GM04503 (cell line): ENCODE data around the gene KCNIP3.
A peak's percentile ranks its signal among the peaks of the same experiment; 100 is the strongest.
"Not testable (repeated sequence)": the region's sequence is repeated elsewhere in the genome, so short reads cannot be mapped to it uniquely, and the experiment has no call there.

Experiments
- DNase-seq: peaks from one replicate; pipeline ENCODE4 v3.0.0-alpha.2; 2012; ENCODE audit warnings: low read depth

KCNIP3 gene

DNA sequence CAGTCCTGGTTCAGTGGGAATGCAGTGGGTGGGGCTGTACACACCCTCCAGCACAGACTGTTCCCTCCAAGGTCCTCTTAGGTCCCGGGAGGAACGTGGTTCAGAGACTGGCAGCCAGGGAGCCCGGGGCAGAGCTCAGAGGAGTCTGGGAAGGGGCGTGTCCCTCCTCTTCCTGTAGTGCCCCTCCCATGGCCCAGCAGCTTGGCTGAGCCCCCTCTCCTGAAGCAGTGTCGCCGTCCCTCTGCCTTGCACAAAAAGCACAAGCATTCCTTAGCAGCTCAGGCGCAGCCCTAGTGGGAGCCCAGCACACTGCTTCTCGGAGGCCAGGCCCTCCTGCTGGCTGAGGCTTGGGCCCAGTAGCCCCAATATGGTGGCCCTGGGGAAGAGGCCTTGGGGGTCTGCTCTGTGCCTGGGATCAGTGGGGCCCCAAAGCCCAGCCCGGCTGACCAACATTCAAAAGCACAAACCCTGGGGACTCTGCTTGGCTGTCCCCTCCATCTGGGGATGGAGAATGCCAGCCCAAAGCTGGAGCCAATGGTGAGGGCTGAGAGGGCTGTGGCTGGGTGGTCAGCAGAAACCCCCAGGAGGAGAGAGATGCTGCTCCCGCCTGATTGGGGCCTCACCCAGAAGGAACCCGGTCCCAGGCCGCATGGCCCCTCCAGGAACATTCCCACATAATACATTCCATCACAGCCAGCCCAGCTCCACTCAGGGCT is 87.9 kb downstream of the KCNIP3 start:
- DNase-seq = no peak

DNA sequence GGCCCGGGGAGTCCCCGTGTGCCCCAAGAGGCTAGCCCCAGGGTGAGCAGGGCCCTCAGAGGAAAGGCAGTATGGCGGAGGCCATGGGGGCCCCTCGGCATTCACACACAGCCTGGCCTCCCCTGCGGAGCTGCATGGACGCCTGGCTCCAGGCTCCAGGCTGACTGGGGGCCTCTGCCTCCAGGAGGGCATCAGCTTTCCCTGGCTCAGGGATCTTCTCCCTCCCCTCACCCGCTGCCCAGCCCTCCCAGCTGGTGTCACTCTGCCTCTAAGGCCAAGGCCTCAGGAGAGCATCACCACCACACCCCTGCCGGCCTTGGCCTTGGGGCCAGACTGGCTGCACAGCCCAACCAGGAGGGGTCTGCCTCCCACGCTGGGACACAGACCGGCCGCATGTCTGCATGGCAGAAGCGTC is 88.4 kb downstream of the KCNIP3 start:
- DNase-seq = no peak

DNA sequence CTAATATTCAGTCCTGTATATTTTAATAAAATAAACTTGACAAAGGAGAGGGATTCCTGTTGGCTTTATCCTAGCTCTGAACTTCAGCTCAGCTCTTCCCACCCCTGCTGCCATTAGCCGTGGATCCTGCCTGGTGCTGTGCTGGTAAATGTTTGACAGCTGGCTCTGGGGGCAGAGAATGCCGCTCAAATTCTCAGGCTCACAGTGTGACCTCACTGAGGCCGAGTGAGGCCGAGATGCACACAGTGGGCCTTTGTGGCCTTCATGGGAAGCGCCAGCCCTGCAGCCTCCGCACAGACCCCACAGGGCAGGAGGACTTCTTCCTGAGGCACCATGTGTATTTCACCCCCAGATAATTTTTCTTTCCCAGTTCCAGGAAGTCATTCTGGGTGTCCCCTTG is 88.9 kb downstream of the KCNIP3 start:
- DNase-seq = no peak

DNA sequence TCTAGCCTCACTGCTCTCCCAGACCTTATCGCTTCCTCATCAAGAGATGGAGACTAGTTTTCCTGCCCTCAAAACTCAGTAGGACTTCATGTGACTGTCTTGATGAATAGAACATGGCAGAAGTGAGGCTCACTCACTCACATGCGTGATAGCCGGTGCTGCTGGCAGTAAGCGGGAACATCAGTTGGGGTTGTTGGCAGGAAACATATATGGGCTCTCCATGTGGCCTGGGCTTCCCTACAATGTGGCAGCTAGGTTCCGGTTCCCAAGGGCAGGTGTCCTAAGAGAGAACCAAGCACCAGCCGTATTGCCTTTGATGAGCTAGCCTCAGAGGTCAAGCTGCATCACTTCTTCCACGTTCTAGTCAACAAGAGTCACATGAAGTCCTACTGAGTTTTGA is 90.2 kb downstream of the KCNIP3 start:
- DNase-seq = no peak

DNA sequence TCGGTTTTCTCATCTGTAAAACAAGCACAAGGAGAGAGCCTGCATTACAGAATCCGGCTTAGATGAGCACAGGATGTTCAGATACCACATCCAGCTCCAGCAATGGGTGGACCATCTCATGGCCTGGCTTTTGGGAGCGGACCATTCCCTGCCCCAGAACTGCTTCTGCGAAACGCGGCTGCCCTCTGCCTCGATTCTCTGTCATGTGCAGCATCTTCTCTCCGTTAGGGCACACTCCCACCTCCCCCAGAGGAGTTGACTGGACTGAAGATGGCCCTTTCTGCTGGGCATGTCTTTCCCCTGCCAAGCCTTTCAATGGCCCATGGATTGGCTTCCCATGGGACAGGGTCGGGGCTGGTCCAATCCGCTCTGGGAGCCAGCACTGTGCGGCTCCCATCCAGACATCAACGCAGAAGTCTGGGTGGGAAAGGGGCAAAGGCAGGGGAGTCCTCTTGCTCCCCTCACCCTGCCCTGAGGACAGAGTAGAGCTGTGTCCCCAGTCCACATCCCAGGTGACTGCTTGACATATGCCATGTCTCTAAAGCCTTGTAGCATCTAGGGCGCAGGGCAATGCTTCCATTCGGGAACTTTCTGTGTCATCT is 91.0 kb downstream of the KCNIP3 start:
- no peak for DNase-seq

DNA sequence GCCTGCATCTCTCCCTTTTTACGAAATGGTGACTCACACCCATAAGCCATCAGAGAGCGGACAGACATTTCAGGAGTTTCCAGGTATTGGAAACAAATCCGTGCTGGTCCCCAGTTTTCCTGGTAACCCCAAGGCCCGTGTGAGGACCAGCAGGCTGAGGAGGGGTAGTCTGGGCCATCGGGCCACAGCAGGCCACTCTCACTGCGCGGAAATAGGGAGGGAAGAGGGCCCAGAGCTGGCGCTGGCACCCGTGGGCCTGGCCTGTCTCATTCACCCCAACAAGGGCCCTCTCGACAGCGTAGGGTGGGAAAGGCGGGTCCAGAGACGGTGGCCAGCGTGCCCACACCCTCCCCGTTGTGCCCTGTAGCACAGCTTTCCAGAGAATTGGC is 91.7 kb downstream of the KCNIP3 start:
- DNase-seq = no peak

DNA sequence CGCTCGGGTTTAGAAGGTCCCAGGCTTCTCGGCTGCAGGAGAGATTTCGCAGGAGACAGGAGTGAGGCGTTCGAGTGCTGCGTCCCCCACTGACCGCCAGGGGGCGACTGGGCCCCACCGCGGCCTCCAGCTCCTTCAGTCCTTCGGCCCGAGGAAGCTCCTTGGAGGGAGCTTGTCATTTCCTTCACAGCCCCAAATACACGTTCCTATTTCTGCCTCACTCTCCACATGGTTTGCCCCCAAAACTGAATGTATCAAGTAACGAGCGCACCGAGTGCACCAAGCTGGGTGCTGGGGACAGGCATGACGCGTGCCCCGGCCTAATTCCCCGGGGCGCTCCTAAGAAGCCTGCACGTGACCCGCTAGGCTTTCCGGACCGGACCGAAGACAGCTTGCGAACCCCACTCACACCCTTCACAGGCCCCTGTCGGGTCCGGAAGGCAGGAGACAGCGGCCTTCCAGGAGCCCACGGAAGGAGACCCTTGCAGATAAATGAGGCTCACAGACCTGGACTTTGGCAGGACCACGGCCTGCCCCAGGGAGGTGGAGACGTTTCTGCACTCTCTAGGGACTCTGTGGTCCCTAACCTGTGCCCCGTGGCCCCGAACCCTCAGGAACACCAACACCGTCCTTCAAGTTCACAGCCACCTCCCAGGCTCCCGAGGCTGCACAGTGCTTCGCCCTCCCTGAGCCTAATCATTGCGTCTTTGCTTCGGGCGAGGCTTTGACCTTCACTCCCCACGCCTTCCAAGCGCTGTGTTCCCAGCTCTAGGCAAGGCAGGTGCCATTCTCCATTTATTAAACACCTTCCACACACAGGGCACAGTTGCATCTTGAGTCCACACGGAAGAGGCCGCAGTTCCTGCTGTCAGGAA is 92.3 kb downstream of the KCNIP3 start:
- DNase-seq = peak; percentile 6

DNA sequence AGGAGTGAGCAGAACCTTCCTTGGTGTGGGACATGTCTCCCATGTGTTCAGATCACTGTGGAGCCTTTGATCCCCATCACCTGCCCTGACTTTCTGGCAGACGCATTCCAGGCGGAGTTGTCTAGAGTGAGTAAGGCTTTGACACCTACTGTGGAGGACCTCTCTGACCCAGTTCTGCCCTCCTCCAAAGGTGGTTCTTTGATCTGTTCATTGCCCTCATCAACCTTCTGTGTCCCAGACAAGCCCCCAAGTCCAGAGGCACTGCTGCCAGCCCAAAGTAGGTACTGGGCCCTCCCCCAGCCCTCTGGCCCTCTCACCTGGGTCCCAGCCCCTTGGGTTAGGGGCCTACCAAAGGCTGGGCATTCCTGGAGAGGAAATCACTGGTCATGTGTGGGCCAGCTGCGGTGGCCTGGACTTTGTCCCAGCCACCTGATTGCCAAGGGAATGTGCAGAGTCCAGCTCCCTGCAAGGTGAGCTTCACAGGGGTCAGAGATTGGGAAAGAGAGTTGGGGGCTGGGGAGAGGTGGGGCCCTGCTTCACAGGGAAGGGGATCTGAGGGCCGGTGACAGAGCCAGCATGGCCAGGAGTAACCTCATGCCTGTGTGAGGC is 93.2 kb downstream of the KCNIP3 start:
- DNase-seq = no peak

DNA sequence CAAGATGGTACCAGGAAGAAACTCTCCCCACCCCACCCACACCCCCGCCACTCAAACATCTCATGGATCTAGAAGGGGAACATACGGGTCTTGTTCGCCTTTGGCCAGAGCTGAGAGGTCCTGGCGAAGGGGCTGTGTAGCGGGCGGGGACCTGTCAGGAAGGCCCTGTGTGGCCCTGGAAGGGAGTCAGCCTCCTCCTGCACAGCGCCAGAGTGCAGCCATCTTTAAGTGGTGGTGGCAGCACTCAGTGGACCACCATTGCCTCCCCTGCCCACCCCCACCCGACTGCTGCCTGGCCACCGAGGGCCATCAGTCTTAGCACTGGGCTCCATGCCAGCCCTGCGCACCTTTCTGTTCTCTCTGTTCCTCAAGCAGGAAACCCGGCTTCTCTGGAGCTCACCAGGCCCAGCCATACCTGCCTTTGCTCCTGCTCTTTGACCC is 93.8 kb downstream of the KCNIP3 start:
- DNase-seq = no peak

DNA sequence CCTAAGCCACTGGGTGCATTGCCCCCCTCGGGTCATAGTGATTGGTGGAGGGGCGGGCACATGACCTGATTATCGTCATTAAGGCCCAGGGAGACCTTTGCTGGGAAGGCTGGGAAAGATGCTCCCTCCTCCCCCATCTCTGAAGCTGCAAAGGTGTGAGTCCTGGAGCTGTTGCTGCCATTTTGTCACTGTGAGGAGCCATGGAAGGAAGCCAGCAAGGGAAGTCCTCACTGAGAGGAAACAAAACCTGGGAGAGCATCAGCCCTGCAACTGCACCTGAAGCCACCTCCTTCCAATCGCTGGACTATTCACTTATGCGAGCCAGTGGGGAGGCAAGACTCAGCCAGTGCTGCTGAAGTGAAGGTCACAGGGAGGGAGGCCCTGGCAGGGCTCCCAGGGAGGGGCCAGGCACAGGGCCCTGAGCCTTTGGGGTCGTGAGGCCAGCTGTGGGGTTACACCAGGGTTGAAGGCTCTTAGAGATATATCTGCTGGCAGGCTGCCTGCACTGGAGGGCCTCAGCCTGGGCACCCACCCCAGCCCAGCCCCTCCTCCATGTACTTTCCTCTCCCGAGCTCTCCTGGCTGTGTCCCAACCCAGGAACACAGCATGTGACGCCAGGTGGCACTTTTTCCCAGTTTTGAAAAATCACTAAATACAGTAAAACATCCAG is 94.6 kb downstream of the KCNIP3 start:
- no peak for DNase-seq

DNA sequence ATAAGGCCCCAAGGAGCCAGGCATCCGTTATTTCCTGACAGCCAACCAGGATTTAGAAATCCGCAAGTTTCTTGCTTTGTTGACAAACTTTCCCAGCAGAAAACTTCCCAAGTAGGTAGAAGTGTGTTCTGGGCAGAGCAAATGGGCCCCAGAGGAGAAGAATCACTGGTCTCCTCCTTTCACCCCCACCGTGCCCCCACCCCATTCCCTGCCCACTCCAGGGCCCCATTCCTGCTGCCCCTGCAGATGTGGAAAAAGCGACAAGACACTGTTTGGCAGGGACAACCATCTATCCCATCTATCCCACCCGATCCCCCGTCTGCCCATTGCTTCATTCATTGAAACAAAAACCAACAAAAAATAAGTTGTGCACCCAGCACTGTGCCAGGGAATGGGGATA is 95.2 kb downstream of the KCNIP3 start:
- DNase-seq = no peak

DNA sequence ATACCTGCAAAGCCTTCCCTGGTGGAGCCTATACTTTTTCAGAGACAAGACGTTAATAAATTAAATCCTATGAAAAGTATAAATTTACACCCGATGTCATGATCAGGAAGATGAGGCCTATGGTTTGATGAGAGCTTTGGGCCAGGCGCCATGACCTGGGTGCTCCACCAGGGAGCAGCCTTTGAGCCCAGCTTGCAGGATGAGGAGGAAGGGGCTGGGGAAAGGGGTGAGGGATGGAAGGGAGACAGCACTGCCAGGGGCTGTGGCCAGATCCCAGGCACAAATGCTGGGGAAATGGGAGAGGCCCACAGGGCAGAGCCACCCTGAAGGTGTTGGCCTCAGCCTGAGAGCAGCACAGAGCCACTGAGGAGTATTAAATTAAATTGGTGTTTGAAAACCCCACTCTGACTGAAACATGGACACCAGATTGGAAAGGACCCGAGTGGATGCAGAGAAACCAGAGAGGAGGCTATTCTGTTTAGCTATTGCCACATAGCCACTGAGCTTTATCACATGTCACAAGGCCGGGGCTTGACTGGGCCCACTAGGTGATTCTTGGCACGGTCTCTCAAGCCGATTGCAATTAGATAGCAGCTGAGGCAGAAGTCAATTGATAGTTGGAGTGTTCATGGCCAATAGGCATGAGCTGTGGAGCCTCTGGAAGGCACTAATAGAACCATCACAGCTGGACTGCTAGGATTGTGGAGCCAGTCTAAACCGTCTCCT is 95.7 kb downstream of the KCNIP3 start:
- no peak for DNase-seq

DNA sequence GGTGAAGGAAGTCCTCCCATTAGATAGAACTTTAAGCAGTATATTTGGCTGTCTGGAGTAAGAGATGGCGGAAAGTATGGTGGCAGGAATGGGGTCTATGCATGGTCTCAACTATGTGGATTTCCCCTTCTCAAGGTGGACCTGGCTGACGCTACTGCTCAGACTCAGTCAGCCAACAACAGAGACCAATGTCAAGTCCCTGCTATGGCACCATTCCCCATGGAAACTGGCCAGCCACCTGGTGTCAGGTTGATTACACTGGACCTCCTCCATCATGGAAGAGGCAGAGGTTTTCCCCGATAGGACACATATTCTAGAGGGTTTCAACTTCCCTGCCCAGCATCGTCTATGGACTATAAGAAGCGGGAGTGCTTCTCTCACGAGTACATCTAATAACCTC is 96.8 kb downstream of the KCNIP3 start:
- no peak for DNase-seq

DNA sequence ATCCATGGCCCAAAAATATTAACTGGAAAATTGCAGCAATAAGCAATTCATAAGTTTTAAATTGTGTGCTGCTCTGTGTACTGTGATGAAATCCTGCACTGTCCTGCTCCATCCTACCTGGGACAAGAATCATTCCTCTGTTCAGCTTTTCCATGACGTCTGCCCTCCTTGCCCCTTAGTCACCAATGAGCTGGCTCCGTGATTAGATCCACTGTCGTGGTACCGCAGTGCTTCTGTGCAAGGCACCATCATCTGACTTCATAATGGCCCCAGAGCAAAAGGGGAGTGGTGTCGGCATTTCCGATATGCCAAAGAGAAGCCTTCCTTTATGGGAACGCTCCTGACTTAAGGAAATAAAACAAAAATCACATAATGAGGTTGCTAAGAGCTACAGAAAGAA is 101.9 kb downstream of the KCNIP3 start:
- DNase-seq = no peak

DNA sequence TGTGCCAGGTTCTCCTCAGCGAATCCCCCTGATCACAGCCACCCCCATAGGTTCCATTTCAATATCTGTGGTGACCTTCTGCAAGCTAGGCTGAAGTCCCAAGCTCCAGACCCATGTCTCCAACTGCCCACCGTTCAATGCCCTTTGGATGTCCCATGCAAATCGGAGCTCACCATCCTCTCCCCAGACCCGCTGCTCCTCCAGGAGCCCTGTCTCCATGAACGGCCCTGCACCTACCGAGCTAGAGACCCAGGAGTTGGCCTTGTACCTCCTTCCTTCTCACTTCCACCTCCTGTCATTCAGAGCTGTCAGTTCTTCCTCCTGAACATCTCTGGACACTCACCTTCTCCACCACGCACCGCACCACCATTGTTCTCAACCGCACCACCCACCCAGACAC is 104.3 kb downstream of the KCNIP3 start:
- no peak for DNase-seq

DNA sequence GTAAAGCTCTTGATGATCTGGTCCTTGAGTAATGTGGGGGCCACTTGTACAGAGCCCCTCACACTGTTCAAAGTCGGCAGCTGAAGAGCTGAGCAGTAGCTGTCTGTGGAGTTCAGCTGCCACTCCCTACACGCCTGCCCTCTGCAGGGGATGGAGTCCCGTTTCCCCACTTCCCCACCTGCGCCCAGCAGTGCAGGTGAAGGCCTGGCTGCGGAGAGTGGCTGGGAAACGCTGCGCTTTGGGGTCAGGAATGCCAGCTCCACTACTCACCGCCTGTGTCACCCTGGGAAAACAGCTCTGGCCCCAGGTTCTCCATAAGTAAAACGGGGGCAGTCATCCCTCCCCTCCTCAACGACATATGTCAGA is 104.8 kb downstream of the KCNIP3 start:
- not testable (repeated sequence) for DNase-seq

DNA sequence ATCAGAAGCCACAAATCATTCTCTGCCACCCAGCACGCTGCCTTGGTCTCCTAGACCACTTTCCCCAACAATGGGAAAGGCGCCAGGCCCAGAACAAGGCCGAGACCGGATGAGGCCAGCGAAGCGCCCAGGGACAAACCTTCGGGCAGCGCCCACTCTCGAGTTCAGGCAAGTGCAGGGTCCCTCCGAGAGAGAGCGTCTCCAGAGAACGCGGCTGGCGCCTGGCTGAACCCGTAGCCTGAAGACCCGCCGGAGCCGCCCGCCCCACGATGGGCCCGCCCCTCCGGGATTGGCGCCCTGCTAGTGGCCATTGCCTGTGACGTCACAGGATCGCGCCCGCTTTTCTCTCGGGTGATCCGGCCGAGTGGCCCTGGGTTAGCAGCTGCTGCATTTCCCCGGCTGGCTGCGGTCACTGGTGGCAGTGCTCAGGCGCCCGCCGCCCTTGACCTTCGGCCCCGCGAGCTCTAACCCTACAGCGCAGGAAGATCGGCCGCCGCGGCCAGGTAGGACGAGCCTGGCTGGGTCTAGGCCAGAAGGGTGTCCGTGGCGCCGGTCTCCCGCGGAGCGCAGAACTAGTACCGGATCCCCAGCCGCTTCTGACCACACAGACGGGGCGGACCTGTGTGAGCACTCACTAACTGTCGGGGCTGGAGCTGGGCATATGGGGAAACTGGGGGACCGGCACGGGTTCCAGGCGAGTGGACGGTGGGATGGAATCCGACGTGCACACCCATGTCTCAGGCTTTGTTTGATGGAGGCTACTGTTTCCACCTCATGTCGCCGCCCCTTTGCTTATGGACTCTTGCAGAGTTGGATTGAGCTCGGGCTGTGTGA is 105.4 kb downstream of the KCNIP3 start, which contains the start of gene FAHD2A:
Gene FAHD2A, plus strand, starts transcription at position 339 of the 834 bp plus-strand sequence. CDS start 2,851 bp downstream, outside the sequence.
- DNase-seq = peak; percentile 42

DNA sequence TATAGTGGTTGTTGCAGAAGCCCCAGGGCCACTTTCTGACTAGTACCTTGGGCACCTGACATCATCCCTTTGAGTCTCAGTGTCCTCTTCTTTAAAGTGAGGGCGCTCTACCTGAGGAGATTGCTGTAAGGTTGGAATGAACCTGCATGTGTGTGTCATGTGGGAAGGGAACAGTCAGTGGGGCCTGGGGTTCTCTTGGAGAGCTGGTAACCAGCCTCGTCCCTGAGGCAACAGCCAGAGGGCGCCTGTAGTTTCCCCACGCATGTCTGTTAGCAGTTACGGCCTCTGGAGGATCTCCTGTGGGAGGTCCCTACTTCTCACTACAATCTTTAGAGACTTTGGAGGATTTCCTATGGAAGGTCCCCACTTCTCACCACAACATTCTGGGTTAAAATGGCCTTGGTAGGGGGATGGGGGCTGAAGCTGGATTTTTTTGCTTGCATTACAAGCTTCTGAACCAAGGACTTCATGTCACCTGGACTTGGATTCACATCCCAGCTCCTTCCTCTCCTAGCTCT is 106.1 kb downstream of the KCNIP3 start:
- DNase-seq = not testable (repeated sequence)

DNA sequence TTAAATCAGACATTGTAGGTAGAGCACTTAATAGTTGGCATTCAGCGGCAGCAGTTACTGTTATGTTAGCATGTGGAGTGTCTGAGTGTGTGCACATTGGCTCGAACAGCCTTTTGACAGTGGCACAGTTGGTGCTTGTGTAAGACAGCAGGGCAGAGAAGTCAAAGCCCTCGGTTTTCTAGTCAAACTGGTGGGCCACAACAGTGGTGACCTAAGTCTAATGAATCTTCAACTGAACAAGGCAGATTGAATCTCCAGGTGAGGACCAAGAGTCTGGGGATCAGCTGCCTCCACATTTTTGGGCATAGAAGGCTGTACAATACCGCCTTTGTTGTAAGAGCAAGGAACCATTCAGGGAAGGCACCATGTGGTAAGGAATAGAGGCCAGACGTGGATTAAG is 106.7 kb downstream of the KCNIP3 start:
- not testable (repeated sequence) for DNase-seq

DNA sequence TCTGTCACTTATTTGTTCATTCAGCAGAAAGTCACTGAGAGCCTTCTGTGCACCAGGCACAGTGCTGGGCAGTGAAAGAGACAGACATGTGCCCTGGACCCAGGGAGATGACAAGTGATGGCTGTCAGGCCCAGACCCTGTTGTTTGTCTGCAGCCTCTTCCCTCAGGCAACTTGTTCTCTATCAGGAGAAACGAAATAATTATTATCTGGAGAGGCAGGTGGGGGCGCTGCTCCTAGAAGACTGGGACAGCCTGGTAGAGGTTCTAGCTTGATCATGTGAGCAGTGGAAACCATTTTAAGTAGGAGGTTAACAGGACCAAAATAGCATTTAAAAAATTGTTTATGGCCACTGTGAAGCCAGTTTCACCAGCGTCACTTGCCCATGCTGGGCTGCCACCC is 107.5 kb downstream of the KCNIP3 start:
- not testable (repeated sequence) for DNase-seq
